ENCODE data around the gene PRR27.
"Not testable (repeated sequence)": the region's sequence is repeated elsewhere in the genome, so short reads cannot be mapped to it uniquely, and the experiment has no call there.

PRR27 gene

DNA sequence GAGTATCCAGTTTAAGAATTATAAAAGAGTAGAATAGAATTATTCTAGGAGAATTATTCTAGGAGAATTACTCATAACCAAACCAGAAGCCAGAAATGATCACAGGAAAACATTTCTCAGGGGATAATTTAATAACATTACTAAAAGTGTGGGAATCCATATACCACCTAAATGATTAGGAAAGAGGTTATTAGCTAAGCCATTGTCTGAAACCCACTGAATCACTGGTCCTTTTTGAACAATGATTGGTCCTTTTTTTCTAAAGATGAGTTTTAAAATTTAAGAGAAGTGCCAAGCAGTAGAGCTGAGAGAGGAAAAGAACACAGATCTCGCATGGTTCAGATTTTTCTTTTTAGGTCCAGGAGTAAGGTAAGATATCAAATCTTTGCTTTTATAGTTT is 41.4 kb downstream of the PRR27 start, which contains the start of gene ODAM:
Gene ODAM (plus strand): TSS at position 301 of the 400 bp plus-strand sequence. CDS start 819 bp downstream, outside the sequence.
- DNase-seq (no peak), ATAC-seq (ENCODE audit: insufficient read depth, low read depth) (no peak)
- Histone ChIP-seq H3K36me3 (ENCODE audit: insufficient read depth, low read length) (no peaks in the 10 kb centered on the region), H3K9ac (ENCODE audit: low read depth, low read length) (no peak within 1 kb of the TSS), H3K9me3 (ENCODE audit: insufficient read depth, low read length, severe bottlenecking) (no peaks in the 10 kb centered on the region), H3K4me1 (ENCODE audit: insufficient read depth, low read length) (no peaks in the 10 kb centered on the region), H4K20me1 (ENCODE audit: insufficient read depth, low read length) (no peaks in the 10 kb centered on the region), H3K79me2 (ENCODE audit: insufficient read depth, low read length) (no peaks in the 10 kb centered on the region), H3K27me3 (ENCODE audit: insufficient read depth, low read length, poor library complexity) (peaks cover 10% of the 10 kb centered on the region), H3K27ac (ENCODE audit: low read length) (no peak within 1 kb of the TSS), H3K4me2 (ENCODE audit: insufficient read depth, low read length) (no peak within 1 kb of the TSS), H2AFZ (ENCODE audit: low read depth, low read length) (no peak within 1 kb of the TSS), H3K4me3 (ENCODE audit: low read depth in 1 of 2, low read length in 2 of 2) (no peak within 1 kb of the TSS)
- TF ChIP-seq EZH2 (IDR thresholded peaks at IDR 0.05; ENCODE audit: borderline replicate concordance, low read depth, low read length, severe bottlenecking), result no peak
- TF ChIP-seq, protein P1, sequence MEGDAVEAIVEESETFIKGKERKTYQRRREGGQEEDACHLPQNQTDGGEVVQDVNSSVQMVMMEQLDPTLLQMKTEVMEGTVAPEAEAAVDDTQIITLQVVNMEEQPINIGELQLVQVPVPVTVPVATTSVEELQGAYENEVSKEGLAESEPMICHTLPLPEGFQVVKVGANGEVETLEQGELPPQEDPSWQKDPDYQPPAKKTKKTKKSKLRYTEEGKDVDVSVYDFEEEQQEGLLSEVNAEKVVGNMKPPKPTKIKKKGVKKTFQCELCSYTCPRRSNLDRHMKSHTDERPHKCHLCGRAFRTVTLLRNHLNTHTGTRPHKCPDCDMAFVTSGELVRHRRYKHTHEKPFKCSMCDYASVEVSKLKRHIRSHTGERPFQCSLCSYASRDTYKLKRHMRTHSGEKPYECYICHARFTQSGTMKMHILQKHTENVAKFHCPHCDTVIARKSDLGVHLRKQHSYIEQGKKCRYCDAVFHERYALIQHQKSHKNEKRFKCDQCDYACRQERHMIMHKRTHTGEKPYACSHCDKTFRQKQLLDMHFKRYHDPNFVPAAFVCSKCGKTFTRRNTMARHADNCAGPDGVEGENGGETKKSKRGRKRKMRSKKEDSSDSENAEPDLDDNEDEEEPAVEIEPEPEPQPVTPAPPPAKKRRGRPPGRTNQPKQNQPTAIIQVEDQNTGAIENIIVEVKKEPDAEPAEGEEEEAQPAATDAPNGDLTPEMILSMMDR (IDR thresholded peaks at IDR 0.05; ENCODE audit: borderline replicate concordance, extremely low read depth, low read length, poor library complexity, severe bottlenecking), result no peak

DNA sequence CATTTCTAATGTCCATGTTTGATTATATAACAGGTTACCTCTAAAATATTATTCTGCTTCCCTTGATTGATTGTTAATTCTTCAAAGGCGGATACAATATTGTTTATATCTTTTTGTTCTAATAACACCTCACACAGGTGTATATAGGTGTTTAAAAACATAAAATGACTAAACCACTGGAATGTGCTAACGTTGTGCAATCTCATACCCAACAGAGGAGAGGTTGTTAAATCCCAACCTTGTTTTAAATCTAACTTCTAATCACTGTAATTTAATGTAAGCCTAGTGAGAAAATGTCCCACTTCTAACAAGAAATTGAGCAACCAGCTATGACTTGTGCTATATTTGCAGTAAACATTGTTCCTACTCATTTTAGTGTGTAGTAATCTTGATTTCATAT is 42.8 kb downstream of the PRR27 start:
- Histone ChIP-seq H3K79me2 (ENCODE audit: insufficient read depth, low read length) (no peaks in the 10 kb centered on the region), H3K9me3 (ENCODE audit: insufficient read depth, low read length, severe bottlenecking) (no peaks in the 10 kb centered on the region), H4K20me1 (ENCODE audit: insufficient read depth, low read length) (no peaks in the 10 kb centered on the region), H3K4me2 (ENCODE audit: insufficient read depth, low read length) (no peak overlapping the region), H3K4me1 (ENCODE audit: insufficient read depth, low read length) (no peaks in the 10 kb centered on the region), H3K27ac (ENCODE audit: low read length) (no peak overlapping the region), H3K4me3 (ENCODE audit: low read depth in 1 of 2, low read length in 2 of 2) (no peak overlapping the region), H3K27me3 (ENCODE audit: insufficient read depth, low read length, poor library complexity) (peaks cover 5% of the 10 kb centered on the region), H2AFZ (ENCODE audit: low read depth, low read length) (no peak overlapping the region), H3K9ac (ENCODE audit: low read depth, low read length) (no peak overlapping the region), H3K36me3 (ENCODE audit: insufficient read depth, low read length) (no peaks in the 10 kb centered on the region)
- TF ChIP-seq EZH2 (IDR thresholded peaks at IDR 0.05; ENCODE audit: borderline replicate concordance, low read depth, low read length, severe bottlenecking), result no peak
- TF ChIP-seq, protein P1 (IDR thresholded peaks at IDR 0.05; ENCODE audit: borderline replicate concordance, extremely low read depth, low read length, poor library complexity, severe bottlenecking), result no peak
- ATAC-seq (ENCODE audit: insufficient read depth, low read depth) (no peak), DNase-seq (no peak)

DNA sequence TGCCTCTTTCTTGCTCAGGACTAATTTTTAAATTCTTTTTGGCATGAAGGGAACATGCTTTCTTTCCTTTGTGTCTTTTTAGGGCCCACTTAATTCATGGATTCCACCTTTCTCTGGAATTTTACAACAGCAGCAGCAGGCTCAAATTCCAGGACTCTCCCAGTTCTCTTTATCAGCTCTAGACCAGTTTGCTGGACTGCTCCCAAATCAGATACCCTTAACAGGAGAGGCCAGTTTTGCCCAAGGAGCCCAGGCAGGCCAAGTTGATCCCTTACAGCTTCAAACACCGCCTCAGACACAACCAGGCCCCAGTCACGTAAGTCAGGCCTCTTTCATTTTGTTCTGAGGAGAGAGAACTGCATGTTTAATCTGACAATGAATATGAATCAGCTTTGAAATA is 43.8 kb downstream of the PRR27 start:
- Histone ChIP-seq H3K27ac (ENCODE audit: low read length) (no peak overlapping the region), H2AFZ (ENCODE audit: low read depth, low read length) (no peak overlapping the region), H3K27me3 (ENCODE audit: insufficient read depth, low read length, poor library complexity) (peaks cover 4% of the 10 kb centered on the region), H3K36me3 (ENCODE audit: insufficient read depth, low read length) (no peaks in the 10 kb centered on the region), H3K4me1 (ENCODE audit: insufficient read depth, low read length) (no peaks in the 10 kb centered on the region), H3K4me3 (ENCODE audit: low read depth in 1 of 2, low read length in 2 of 2) (no peak overlapping the region), H4K20me1 (ENCODE audit: insufficient read depth, low read length) (no peaks in the 10 kb centered on the region), H3K9me3 (ENCODE audit: insufficient read depth, low read length, severe bottlenecking) (no peaks in the 10 kb centered on the region), H3K4me2 (ENCODE audit: insufficient read depth, low read length) (no peak overlapping the region), H3K9ac (ENCODE audit: low read depth, low read length) (no peak overlapping the region), H3K79me2 (ENCODE audit: insufficient read depth, low read length) (no peaks in the 10 kb centered on the region)
- DNase-seq (no peak), ATAC-seq (ENCODE audit: insufficient read depth, low read depth) (no peak)
- no peak for TF ChIP-seq EZH2 (IDR thresholded peaks at IDR 0.05; ENCODE audit: borderline replicate concordance, low read depth, low read length, severe bottlenecking)
- TF ChIP-seq, protein P1 (IDR thresholded peaks at IDR 0.05; ENCODE audit: borderline replicate concordance, extremely low read depth, low read length, poor library complexity, severe bottlenecking), result no peak

DNA sequence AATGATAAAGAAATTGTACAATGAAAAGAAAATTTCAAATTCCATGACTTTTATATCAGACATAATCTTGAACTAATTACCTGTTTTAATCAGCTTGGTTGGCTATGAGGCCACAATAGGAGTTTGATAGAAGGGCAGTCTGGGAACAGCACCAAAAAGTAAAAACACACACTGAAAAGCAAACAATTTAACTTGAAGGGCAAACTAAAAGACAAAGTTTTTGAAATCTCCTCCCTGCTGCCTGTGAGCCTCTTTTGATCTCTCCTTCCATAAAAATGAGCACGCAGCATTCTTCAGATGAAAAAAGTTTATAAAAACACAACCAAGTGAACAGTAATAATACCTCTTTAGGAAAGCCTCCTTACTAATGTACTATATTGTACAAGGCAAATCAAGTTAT is 49.6 kb downstream of the PRR27 start:
- no peak overlapping the region for H3K4me2 ChIP-seq (ENCODE audit: insufficient read depth, low read length)
- H3K9ac ChIP-seq (ENCODE audit: low read depth, low read length), result no peak overlapping the region
- no peaks in the 10 kb centered on the region for H3K4me1 ChIP-seq (ENCODE audit: insufficient read depth, low read length)
- no peaks in the 10 kb centered on the region for H4K20me1 ChIP-seq (ENCODE audit: insufficient read depth, low read length)
- no peaks in the 10 kb centered on the region for H3K27me3 ChIP-seq (ENCODE audit: insufficient read depth, low read length, poor library complexity)
- no peak overlapping the region for H3K4me3 ChIP-seq (ENCODE audit: low read depth in 1 of 2, low read length in 2 of 2)
- H3K9me3 ChIP-seq (ENCODE audit: insufficient read depth, low read length, severe bottlenecking), result no peaks in the 10 kb centered on the region
- ATAC-seq (ENCODE audit: insufficient read depth, low read depth) (no peak), DNase-seq (no peak)
- H3K79me2 ChIP-seq (ENCODE audit: insufficient read depth, low read length), result no peaks in the 10 kb centered on the region
- H3K27ac ChIP-seq (ENCODE audit: low read length), result no peak overlapping the region
- TF ChIP-seq EZH2 (IDR thresholded peaks at IDR 0.05; ENCODE audit: borderline replicate concordance, low read depth, low read length, severe bottlenecking), result no peak
- TF ChIP-seq, protein P1 (IDR thresholded peaks at IDR 0.05; ENCODE audit: borderline replicate concordance, extremely low read depth, low read length, poor library complexity, severe bottlenecking), result no peak
- H3K36me3 ChIP-seq (ENCODE audit: insufficient read depth, low read length), result no peaks in the 10 kb centered on the region
- H2AFZ ChIP-seq (ENCODE audit: low read depth, low read length), result no peak overlapping the region

DNA sequence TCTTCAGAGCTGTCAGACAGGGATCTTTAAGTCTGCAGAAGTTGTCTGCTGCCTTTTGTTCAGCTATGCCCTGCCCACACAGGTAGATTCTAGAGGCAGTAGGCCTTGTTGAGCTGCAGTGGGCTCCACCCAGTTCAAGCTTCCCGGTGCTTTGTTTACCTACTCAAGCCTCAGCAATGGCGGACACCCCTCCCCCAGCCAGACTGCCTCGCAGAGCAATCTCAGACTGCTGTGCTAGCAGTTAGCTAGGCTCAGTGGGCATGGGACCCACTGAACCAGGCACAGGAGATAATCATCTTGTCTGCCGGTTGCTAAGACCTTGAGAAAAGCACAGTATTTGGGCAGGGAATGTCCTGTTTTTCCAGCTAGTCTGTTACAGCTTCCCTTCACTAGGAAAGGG is 58.7 kb downstream of the PRR27 start:
- H2AFZ ChIP-seq (ENCODE audit: low read depth, low read length); H3K4me1 ChIP-seq (ENCODE audit: insufficient read depth, low read length); DNase-seq; H3K4me3 ChIP-seq (ENCODE audit: low read depth in 1 of 2, low read length in 2 of 2); H3K27ac ChIP-seq (ENCODE audit: low read length); H3K27me3 ChIP-seq (ENCODE audit: insufficient read depth, low read length, poor library complexity); ATAC-seq (ENCODE audit: insufficient read depth, low read depth); H3K4me2 ChIP-seq (ENCODE audit: insufficient read depth, low read length); H3K9ac ChIP-seq (ENCODE audit: low read depth, low read length); H3K79me2 ChIP-seq (ENCODE audit: insufficient read depth, low read length); H3K36me3 ChIP-seq (ENCODE audit: insufficient read depth, low read length); H3K9me3 ChIP-seq (ENCODE audit: insufficient read depth, low read length, severe bottlenecking); H4K20me1 ChIP-seq (ENCODE audit: insufficient read depth, low read length): not testable (repeated sequence)
